Suprapubic skin (tissue), 4 donors: ENCODE data around the gene STS. TPM values are rescaled to one million over a fixed set of nuclear protein-coding genes. Genes with fewer than 3 reads are reported as not detected.
A peak's percentile ranks its signal among the peaks of the same experiment; 100 is the strongest.

Experiments used
- DNase-seq, 2 donors: peaks; one replicate each; pipeline ENCODE4 v3.0.0-alpha.2; 2019; ENCODE audit warnings: low spot score in 2 of 2
- H3K27ac ChIP-seq: fragments of 200-600 bp; sonication (generic); one replicate; pipeline ENCODE4 v1.5.1; 2019
- H3K27me3 ChIP-seq: fragments of 200-600 bp; sonication (generic); one replicate; pipeline ENCODE4 v1.5.1; 2019
- H3K36me3 ChIP-seq: fragments of 200-600 bp; sonication (generic); one replicate; pipeline ENCODE4 v1.5.1; 2019
- H3K4me1 ChIP-seq: fragments of 200-600 bp; sonication (generic); one replicate; pipeline ENCODE4 v1.5.1; 2019
- H3K4me3 ChIP-seq: fragments of 200-600 bp; sonication (generic); one replicate; pipeline ENCODE4 v1.5.1; 2019; ENCODE audit warnings: mild to moderate bottlenecking
- H3K9me3 ChIP-seq: fragments of 200-600 bp; sonication (generic); one replicate; pipeline ENCODE4 v1.5.1; 2019
- EP300 ChIP-seq: sonication (generic); formaldehyde crosslinking; IDR thresholded peaks from one replicate; pipeline ENCODE4 v1.6.1; 2017; ENCODE audit warnings: antibody characterized with exemption
- POLR2A ChIP-seq, 2 donors: fragments of 450-650 bp; IDR thresholded peaks; one replicate each; pipeline ENCODE4 v1.6.1; 2017; ENCODE audit warnings: antibody characterized with exemption in 2 of 2, mild to moderate bottlenecking in 2 of 2, moderate library complexity in 2 of 2
- POLR2AphosphoS5 ChIP-seq, 3 donors: sonication (generic); formaldehyde crosslinking; IDR thresholded peaks; one replicate each; pipeline ENCODE4 v1.6.1; 2017; ENCODE audit warnings: antibody characterized with exemption in 3 of 3
- WGBS: methylation state at CpG from one replicate; pipeline ENCODE4 v1.1.5; 2018; 5-methylcytosine and 5-hydroxymethylcytosine counted together
- total RNA-seq, 4 donors: library from RNA; depleted of rRNA; stranded (reverse); fragments of >200 nt; gene quantifications; one replicate each; pipeline ENCODE4 v1.1.0, GENCODE V29; 2016
- TF ChIP-seq, protein P1 (sequence below), 2 donors: fragments of 200-600 bp in 1 of 2; fragments of 450-650 bp in 1 of 2; sonication (generic) in 1 of 2; IDR thresholded peaks; one replicate each; pipeline ENCODE4 v1.5.1; 2016 to 2019; ENCODE audit warnings: antibody characterized with exemption in 2 of 2, mild to moderate bottlenecking in 1 of 2, moderate library complexity in 1 of 2

The STS gene
- total RNA-seq, 4 donors from 2014 or later: 5.0 to 7.9 (median 5.6) TPM

DNA sequence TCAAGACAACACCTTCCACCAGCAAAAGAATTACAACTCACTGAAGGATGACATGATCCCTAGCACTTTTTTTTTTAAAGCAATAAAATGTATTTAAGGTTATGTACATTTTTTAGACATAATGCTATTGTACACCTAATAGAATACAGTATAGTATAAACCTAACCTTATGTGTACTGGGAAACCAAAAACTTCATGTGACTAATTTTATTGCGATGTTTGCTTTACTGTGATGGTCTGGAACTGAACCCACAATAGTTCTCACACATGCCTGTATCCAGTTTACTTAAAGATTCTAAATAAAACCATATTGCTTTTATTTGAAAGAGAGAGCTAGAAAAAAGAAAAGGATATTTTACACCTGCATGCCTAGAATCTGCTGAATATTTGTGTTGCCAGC lies 4.4 kb upstream of the STS start:
- DNase-seq: no peak
- no peaks in the 10 kb centered on the region for H3K36me3 ChIP-seq
- no peak overlapping the region for H3K27ac ChIP-seq
- whole genome bisulfite sequencing: 95% methylated on average over 1 of the region's 1 CpG
- H3K4me1 ChIP-seq: peaks cover 4% of the 10 kb centered on the region
- no peaks in the 10 kb centered on the region for H3K27me3 ChIP-seq
- H3K4me3 ChIP-seq: no peak overlapping the region
- no peaks in the 10 kb centered on the region for H3K9me3 ChIP-seq
- TF ChIP-seq POLR2A (IDR thresholded peaks at IDR 0.05): no peak
- TF ChIP-seq, protein P1, sequence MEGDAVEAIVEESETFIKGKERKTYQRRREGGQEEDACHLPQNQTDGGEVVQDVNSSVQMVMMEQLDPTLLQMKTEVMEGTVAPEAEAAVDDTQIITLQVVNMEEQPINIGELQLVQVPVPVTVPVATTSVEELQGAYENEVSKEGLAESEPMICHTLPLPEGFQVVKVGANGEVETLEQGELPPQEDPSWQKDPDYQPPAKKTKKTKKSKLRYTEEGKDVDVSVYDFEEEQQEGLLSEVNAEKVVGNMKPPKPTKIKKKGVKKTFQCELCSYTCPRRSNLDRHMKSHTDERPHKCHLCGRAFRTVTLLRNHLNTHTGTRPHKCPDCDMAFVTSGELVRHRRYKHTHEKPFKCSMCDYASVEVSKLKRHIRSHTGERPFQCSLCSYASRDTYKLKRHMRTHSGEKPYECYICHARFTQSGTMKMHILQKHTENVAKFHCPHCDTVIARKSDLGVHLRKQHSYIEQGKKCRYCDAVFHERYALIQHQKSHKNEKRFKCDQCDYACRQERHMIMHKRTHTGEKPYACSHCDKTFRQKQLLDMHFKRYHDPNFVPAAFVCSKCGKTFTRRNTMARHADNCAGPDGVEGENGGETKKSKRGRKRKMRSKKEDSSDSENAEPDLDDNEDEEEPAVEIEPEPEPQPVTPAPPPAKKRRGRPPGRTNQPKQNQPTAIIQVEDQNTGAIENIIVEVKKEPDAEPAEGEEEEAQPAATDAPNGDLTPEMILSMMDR (IDR thresholded peaks at IDR 0.05): no peak
- TF ChIP-seq EP300: no peak
- no peak for TF ChIP-seq POLR2AphosphoS5 (IDR thresholded peaks at IDR 0.05)

DNA sequence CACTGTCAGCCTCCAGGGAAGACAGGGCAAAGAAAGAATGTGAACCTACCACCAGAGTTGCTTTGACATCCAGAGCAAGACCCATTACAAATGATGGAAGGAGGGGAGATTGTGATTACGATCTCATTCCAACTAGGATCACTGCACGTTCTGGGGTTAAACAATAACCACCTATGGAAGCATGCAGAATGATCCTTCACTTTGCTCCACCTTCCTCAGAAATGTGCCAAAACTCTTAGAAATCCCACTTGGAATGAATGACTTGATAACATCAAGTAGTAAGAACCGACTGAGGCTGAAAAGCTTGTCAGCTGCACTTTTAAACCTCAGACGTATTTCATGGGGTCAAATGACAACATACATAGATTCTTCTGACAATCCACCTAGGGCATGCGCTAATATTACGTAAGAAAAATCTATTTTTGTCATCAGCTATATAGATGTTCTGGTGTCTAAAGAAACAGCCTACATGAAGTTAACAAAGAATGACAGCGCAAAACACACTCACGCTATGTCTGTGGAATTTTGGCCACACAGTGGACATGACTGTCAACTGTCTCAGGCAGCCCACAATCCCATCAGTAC lies 3.5 kb upstream of the STS start:
- no peak overlapping the region for H3K27ac ChIP-seq
- no peak for DNase-seq
- no peaks in the 10 kb centered on the region for H3K27me3 ChIP-seq
- H3K36me3 ChIP-seq: no peaks in the 10 kb centered on the region
- H3K4me1 ChIP-seq: peaks cover 4% of the 10 kb centered on the region
- TF ChIP-seq POLR2AphosphoS5 (IDR thresholded peaks at IDR 0.05) (no peak), EP300 (no peak), POLR2A (IDR thresholded peaks at IDR 0.05) (no peak)
- TF ChIP-seq, protein P1 (IDR thresholded peaks at IDR 0.05): no peak
- no peaks in the 10 kb centered on the region for H3K9me3 ChIP-seq
- WGBS: 81% methylated on average over 8 of the region's 8 CpGs
- no peak overlapping the region for H3K4me3 ChIP-seq

DNA sequence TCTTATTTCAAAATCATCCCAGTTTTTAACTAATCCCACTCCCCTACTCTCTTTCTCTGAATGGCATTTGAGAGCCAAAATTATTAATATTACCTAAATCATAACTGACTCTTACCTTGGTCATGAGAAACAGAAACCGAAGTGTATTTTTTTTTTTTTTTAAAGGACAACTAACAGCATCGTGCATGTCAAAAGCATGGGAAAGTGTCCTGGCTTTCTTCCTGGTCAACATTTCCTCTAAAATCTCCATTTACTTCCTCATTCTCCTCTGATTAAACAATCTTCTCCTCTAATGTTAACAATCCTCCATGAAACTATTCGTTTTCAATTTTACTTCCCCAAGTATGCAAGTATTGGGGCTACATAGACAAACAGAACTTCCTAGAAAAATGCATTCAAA lies 2.1 kb upstream of the STS start:
- no peak for DNase-seq
- WGBS: 16% methylated on average over 3 of the region's 3 CpGs

DNA sequence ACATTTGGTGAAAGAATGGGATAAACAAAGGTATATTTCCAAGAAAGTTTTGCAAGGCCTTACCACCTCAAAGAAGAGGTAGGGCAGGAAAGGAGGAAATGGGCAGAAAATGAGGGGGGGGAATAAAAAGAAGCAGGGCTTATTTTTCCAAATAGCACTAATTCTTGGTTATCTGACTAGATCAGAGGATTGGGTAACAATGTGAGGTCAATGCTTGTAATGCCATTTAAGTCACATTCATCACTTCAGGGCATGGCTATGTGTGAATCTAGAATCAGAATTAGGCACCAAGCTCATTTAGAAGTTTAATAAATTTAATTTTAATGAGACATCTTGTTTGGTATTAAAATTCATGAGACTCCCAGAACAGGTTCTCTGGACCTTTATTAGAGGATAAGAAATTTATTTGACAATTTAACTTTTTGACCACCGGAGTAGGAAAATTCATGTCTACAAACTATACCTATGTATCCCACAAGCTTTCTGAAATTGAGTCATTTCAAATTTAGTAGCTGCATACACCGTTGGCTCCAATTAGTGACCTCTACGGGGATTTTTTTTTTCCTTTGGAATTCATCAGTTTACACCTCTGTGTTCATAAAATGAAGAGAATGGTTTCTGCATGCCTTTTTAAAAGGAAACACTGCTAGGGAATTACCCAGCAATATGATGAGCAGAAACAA lies 1.4 kb upstream of the STS start:
- no peaks in the 10 kb centered on the region for H3K27me3 ChIP-seq
- H3K36me3 ChIP-seq: no peaks in the 10 kb centered on the region
- peaks cover 4% of the 10 kb centered on the region for H3K4me1 ChIP-seq
- TF ChIP-seq, protein P1 (IDR thresholded peaks at IDR 0.05): no peak
- no peak for TF ChIP-seq EP300
- no peak for TF ChIP-seq POLR2AphosphoS5 (IDR thresholded peaks at IDR 0.05)
- TF ChIP-seq POLR2A (IDR thresholded peaks at IDR 0.05): no peak
- DNase-seq: no peak
- no peak overlapping the region for H3K27ac ChIP-seq
- no peak overlapping the region for H3K4me3 ChIP-seq
- WGBS: 63% methylated on average over 3 of the region's 3 CpGs
- no peaks in the 10 kb centered on the region for H3K9me3 ChIP-seq

More for the DNA sequence above, 2.1 kb upstream of the STS start:
- Histone ChIP-seq H3K9me3 (no peaks in the 10 kb centered on the region), H3K27ac (no peak overlapping the region), H3K4me1 (peaks cover 4% of the 10 kb centered on the region), H3K4me3 (no peak overlapping the region), H3K27me3 (no peaks in the 10 kb centered on the region), H3K36me3 (no peaks in the 10 kb centered on the region)
- TF ChIP-seq POLR2A (IDR thresholded peaks at IDR 0.05) (no peak), EP300 (no peak), POLR2AphosphoS5 (IDR thresholded peaks at IDR 0.05) (no peak)
- TF ChIP-seq, protein P1 (IDR thresholded peaks at IDR 0.05): no peak

DNA sequence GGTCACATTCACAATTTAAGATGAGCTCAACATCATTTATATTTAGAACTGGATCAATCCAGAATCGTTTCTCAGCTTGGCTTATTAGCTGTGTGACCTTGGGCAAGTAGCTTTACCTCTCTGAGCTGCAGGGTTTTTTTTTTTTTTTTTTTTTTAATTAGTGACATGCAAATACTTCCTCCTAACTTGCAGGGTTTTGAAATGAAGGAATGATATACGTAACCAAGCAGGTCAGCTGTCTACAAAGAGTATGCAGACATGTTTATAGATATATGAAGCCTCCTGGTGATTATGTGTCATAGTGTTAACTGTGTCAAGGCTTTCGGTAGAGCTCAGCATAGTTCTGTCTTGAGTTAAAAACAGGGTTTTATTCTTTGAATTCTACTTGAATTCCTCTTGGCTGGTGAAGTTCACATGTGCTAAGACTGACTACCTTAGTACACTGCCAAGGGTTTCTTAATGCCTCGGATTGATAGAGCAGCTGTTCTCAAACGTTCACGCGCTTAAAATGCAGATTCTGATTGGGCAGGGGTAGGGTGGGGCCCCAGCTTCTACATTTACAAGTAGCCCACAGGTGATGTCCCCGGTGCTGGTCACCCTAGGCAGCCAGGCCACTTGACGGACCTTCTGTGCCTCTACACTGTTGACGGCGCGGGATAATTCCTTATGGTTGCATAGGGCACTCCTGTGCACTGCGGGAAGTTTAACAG lies 654 bp upstream of the STS start:
- Histone ChIP-seq H3K27ac (peak overlapping the region; percentile 90), H3K27me3 (no peaks in the 10 kb centered on the region), H3K4me3 (peak overlapping the region; percentile 64), H3K9me3 (no peaks in the 10 kb centered on the region), H3K36me3 (no peaks in the 10 kb centered on the region), H3K4me1 (peaks cover 4% of the 10 kb centered on the region)
- DNase-seq: no peak
- WGBS: 15% methylated on average over 12 of the region's 13 CpGs
- TF ChIP-seq, protein P1 (IDR thresholded peaks at IDR 0.05): no peak
- TF ChIP-seq EP300 (no peak), POLR2AphosphoS5 (IDR thresholded peaks at IDR 0.05) (no peak), POLR2A (IDR thresholded peaks at IDR 0.05) (no peak)
